Testis (tissue), 2 donors: Measurements from ENCODE around the gene AKAP6.

Experiments used
- CTCF ChIP-seq, 3 experiments: fragments of 450-650 bp in 2 of 3; fragments of 200-600 bp in 1 of 3; sonication (generic) in 1 of 3; IDR thresholded peaks; one replicate each; pipeline ENCODE4 v1.5.1; 2016 to 2019; ENCODE audit warnings: antibody characterized with exemption in 3 of 3, mild to moderate bottlenecking in 2 of 3, moderate library complexity in 1 of 3
- POLR2A ChIP-seq: fragments of 450-650 bp; IDR thresholded peaks from one replicate; pipeline ENCODE4 v1.6.1; 2017; ENCODE audit warnings: antibody characterized with exemption, mild to moderate bottlenecking, moderate library complexity

- TF ChIP-seq CTCF (IDR thresholded peaks at IDR 0.05) (no peak), POLR2A (no peak)
Measured at GRCh38 chr14:32818581-32818980, 489.5 kb downstream of the AKAP6 start.
